ENCODE data around the gene NUBPL.
"Not testable (repeated sequence)": the region's sequence is repeated elsewhere in the genome, so short reads cannot be mapped to it uniquely, and the experiment has no call there.

The NUBPL gene

DNA sequence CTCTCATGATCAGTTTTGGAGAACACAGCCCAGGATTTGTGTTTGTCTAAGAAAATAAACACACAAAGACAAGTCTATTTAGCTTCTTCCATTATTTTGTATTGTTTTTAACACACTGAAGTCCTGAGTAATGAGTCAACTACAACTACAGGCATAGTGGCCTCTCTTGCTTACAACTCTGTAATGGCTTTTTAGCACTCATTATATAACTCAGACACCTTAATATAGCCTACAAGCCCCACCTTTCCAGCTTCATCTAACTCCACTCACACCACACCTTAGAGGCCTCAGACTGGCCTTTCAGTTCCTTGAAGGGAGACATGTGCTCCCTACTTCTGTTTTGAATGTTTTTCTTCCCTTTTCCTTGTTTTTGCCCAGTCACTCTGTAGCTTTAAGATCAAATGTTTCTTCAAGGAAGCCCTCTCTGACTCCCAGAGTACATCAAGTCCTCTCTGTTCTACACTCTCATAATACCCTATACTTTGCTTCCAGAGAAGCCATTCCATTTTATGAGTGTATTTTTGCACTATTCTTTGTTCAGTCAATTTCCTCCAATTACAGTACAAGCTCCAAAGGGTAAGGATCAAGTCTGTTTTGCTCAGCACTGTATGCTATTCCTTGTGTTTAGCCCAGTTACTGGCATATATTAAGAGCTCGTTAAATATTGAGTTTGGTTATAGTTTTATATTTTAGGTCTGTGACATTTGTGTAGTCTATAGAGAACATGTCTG is 282.3 kb downstream of the NUBPL start:
- no peak for DNase-seq (ENCODE audit: extremely low spot score)
- TF ChIP-seq, protein P1, sequence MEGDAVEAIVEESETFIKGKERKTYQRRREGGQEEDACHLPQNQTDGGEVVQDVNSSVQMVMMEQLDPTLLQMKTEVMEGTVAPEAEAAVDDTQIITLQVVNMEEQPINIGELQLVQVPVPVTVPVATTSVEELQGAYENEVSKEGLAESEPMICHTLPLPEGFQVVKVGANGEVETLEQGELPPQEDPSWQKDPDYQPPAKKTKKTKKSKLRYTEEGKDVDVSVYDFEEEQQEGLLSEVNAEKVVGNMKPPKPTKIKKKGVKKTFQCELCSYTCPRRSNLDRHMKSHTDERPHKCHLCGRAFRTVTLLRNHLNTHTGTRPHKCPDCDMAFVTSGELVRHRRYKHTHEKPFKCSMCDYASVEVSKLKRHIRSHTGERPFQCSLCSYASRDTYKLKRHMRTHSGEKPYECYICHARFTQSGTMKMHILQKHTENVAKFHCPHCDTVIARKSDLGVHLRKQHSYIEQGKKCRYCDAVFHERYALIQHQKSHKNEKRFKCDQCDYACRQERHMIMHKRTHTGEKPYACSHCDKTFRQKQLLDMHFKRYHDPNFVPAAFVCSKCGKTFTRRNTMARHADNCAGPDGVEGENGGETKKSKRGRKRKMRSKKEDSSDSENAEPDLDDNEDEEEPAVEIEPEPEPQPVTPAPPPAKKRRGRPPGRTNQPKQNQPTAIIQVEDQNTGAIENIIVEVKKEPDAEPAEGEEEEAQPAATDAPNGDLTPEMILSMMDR (IDR thresholded peaks at IDR 0.05; ENCODE audit: control extremely low read depth, extremely low read depth, low read depth, missing control alignments): no peak
- POLR2A ChIA-PET: no interaction called here
- CTCF ChIA-PET: interaction anchor here (0.8 to 2.1 kb wide), 6 partner anchors 10 to 83 kb away, joined by 3 to 5 read pairs (median 3); no protein-coding TSS in a partner anchor

DNA sequence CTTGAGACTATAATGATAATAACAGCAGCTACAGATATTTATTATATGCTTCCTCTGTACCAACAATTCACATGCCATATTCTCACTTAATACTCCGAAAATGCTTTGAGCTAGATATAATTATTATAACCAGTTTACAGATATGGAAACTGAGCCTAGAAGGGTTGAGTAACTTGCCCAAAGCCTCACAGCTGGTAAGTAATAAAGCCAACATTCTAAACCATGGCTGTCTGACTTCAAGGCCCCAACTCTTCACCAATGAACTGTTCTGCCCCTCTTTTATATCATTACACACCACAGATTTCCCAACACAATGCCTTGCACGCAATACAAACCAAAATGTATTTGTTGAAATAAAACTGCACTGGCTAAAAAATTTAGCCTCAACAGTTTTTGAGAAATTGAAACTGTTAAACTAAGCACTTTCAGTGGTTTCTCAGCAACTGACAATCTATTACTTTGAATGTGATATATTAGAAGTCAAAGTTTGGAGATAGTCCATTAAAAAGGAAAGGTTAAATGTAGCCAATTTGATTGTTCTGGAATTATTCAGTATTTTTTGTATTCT is 293.4 kb downstream of the NUBPL start:
- ChIA-PET POLR2A (no interaction called here), CTCF (no interaction called here)
- no peak for DNase-seq (ENCODE audit: extremely low spot score)
- TF ChIP-seq, protein P1 (IDR thresholded peaks at IDR 0.05; ENCODE audit: control extremely low read depth, extremely low read depth, low read depth, missing control alignments): no peak

GRCh38 chr14:31855262-31855661 is 294.1 kb downstream of the NUBPL start:
- CTCF ChIA-PET: interaction anchor here (1.2 kb wide), 1 partner anchor 11 kb away, joined by 3 read pairs; no protein-coding TSS in a partner anchor
- no peak for DNase-seq (ENCODE audit: extremely low spot score)
- TF ChIP-seq, protein P1 (IDR thresholded peaks at IDR 0.05; ENCODE audit: control extremely low read depth, extremely low read depth, low read depth, missing control alignments): no peak
- POLR2A ChIA-PET: no interaction called here

GRCh38 chr14:31856003-31856402 is 294.8 kb downstream of the NUBPL start:
- CTCF ChIA-PET: interaction anchor here (1.2 kb wide), 1 partner anchor 10 kb away, joined by 3 read pairs; no protein-coding TSS in a partner anchor
- DNase-seq (ENCODE audit: extremely low spot score); POLR2A ChIA-PET: not testable (repeated sequence)

- no peak for DNase-seq (ENCODE audit: extremely low spot score)
- ChIA-PET POLR2A (no interaction called here), CTCF (interaction anchor here (1.2 kb wide), 1 partner anchor 22 kb away, joined by 3 read pairs; no protein-coding TSS in a partner anchor)
- TF ChIP-seq, protein P1 (IDR thresholded peaks at IDR 0.05; ENCODE audit: control extremely low read depth, extremely low read depth, low read depth, missing control alignments): no peak
These were observed 297.7 kb downstream of the NUBPL start for GRCh38 chr14:31858868-31859267.

DNA sequence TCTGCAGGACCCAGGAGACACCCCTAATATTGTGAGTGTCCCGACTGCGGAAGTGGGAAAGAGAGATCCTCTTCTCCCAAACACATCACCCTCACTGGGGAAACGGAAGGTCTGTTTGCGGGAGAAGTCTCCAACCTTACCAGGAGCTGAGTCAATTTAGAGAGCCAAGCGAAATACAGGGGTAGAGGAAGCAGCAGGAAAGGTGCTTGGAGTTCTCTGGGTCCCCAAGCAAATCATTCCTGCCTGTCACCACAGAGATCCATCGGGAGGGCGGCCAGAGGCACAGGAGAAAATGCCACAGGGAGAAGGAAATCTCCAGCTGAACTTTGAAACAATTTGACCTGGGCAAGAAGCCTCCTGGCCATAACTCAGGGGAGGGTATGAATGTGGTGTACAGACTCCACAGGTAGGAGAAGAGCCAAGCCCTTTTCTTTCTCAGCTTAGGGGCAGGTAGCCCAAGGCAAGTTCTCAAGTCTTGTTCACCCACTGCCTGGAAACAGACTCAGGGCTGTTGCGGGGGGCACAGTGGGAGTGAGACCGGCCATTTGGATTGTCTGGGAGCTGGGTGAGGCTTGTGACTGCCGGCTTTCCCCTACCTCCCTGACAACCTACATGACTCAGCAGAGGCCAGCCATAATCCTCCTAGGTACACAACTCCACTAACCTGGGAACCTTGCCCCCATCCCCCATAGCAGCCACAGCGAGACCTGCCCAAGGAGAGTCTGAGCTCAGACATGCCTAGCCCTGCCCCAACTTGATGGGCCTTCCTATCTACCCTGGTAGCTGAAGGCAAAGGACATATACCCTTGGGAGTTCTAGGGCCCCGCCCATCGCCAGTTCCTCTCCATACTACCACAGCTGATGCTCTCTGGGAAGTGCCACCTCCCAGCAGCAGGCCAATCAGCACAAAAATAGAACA is 304.0 kb downstream of the NUBPL start:
- no peak for DNase-seq (ENCODE audit: extremely low spot score)
- ChIA-PET CTCF (interaction anchor here (1.1 to 1.6 kb wide), 2 partner anchors 10 to 14 kb away, joined by 3 read pairs; no protein-coding TSS in a partner anchor), POLR2A (no interaction called here)
- TF ChIP-seq, protein P1 (IDR thresholded peaks at IDR 0.05; ENCODE audit: control extremely low read depth, extremely low read depth, low read depth, missing control alignments): no peak

Measured in GM10248 (cell line).